CD4-positive, CD25-positive, alpha-beta regulatory T cell (primary cell): ENCODE data around the gene CPVL. TPM values are rescaled to one million over a fixed set of nuclear protein-coding genes. Genes with fewer than 3 reads are reported as not detected.
"Not testable (repeated sequence)": the region's sequence is repeated elsewhere in the genome, so short reads cannot be mapped to it uniquely, and the experiment has no call there.

ENCODE experiments used
- ATAC-seq, 2 donors: fragments of 150-1000 bp; cut with Tn5 transposase; one replicate each; pipeline ENCODE4 v1.10.0; 2021; ENCODE audit warnings: low read depth in 2 of 2, moderate number of reproducible peaks in 2 of 2, moderate library complexity in 1 of 2
- DNase-seq, 3 donors: peaks; one replicate each; pipeline versions ENCODE4 v3.0.0 to v3.0.0-alpha.2; 2012 to 2022; ENCODE audit warnings: mixed read lengths in 1 of 3
- H3K27ac ChIP-seq: one replicate; pipeline ENCODE4 v1.7.0; 2013; ENCODE audit warnings: mild to moderate bottlenecking, low read length; ENCODE audit not compliant: insufficient read depth, poor library complexity, severe bottlenecking
- H3K27me3 ChIP-seq: one replicate; pipeline ENCODE4 v1.7.0; 2013; ENCODE audit warnings: low read length; ENCODE audit not compliant: control insufficient read depth, insufficient read depth
- H3K36me3 ChIP-seq: one replicate; pipeline ENCODE4 v1.7.0; 2013; ENCODE audit warnings: mild to moderate bottlenecking, low read length, moderate library complexity; ENCODE audit not compliant: control insufficient read depth, insufficient read depth
- H3K4me1 ChIP-seq: 2 replicates; pipeline ENCODE4 v1.7.0; 2013; ENCODE audit warnings: mild to moderate bottlenecking, low read length; ENCODE audit not compliant: insufficient read depth, control insufficient read depth, poor library complexity, severe bottlenecking
- H3K4me3 ChIP-seq: one replicate; pipeline ENCODE4 v1.7.0; 2013; ENCODE audit warnings: low read depth, mild to moderate bottlenecking, low read length, moderate library complexity
- H3K9me3 ChIP-seq, 2 experiments: 1 replicate in 1 of 2; 2 replicates in 1 of 2; pipeline ENCODE4 v1.7.0; 2013; ENCODE audit warnings: low read length in 2 of 2, mild to moderate bottlenecking in 1 of 2, moderate library complexity in 1 of 2; ENCODE audit not compliant: control insufficient read depth in 2 of 2
- H3K27ac Mint-ChIP-seq, 3 donors: one replicate each; pipeline ENCODE4 v1.8.0; 2020 to 2022; ENCODE audit warnings: mild to moderate bottlenecking in 3 of 3, mixed read lengths in 3 of 3, moderate library complexity in 2 of 3
- H3K27me3 Mint-ChIP-seq: one replicate; pipeline ENCODE4 v1.8.0; 2022; ENCODE audit warnings: mild to moderate bottlenecking, mixed read lengths
- H3K36me3 Mint-ChIP-seq: one replicate; pipeline ENCODE4 v1.8.0; 2020; ENCODE audit warnings: mixed read lengths
- H3K4me1 Mint-ChIP-seq, 4 donors: one replicate each; pipeline ENCODE4 v1.8.0; 2020 to 2022; ENCODE audit warnings: mixed read lengths in 4 of 4, mild to moderate bottlenecking in 1 of 4
- H3K4me3 Mint-ChIP-seq, 4 donors: one replicate each; pipeline ENCODE4 v1.8.0; 2020 to 2022; ENCODE audit warnings: mild to moderate bottlenecking in 4 of 4, mixed read lengths in 4 of 4, moderate library complexity in 3 of 4
- H3K9me3 Mint-ChIP-seq, 7 donors: one replicate each; pipeline ENCODE4 v1.8.0; 2020 to 2022; ENCODE audit warnings: mixed read lengths in 7 of 7, mild to moderate bottlenecking in 3 of 7, moderate library complexity in 2 of 7
- polyA plus RNA-seq, 4 donors: library from polyadenylated mRNA; unstranded; fragments of 300-500 nt; fragmentation: Illumina TruSeq; gene quantifications; one replicate each; pipeline ENCODE4 v1.2.3, GENCODE V29; 2021
- total RNA-seq: library from RNA; stranded (reverse); gene quantifications from one replicate; pipeline ENCODE4 v1.2.3, GENCODE V29; 2022

Gene CPVL
- total and polyA plus RNA-seq, 5 donors from 2014 or later: 0.15 to 1.3 (median 0.77) TPM; not detected in 1

- H3K36me3 ChIP-seq, H3K9me3 ChIP-seq, H3K4me1 ChIP-seq, H3K27me3 Mint-ChIP-seq, H3K36me3 Mint-ChIP-seq, ATAC-seq, H3K4me3 Mint-ChIP-seq, H3K9me3 Mint-ChIP-seq, DNase-seq, H3K27ac Mint-ChIP-seq, H3K27me3 ChIP-seq, H3K27ac ChIP-seq, H3K4me3 ChIP-seq: not testable (repeated sequence)
- H3K4me1 Mint-ChIP-seq: peaks cover 0 to 20% (median 2%) of the 10 kb centered on the region in 4 donors
Observed at GRCh38 chr7:29093091-29093490, 53.2 kb downstream of the CPVL start.

- H3K9me3 ChIP-seq: no peaks in the 10 kb centered on the region
- no peak overlapping the region for H3K4me3 ChIP-seq
- Mint-ChIP-seq H3K27me3 (peaks cover 4% of the 10 kb centered on the region), H3K27ac (no peak overlapping the region), H3K4me1 (peaks cover 0 to 20% (median 2%) of the 10 kb centered on the region in 4 donors), H3K4me3 (peak overlapping the region in 2 of 4 donors; percentile 58 to 93), H3K36me3 (no peaks in the 10 kb centered on the region), H3K9me3 (peaks cover 0 to 3% (median 0%) of the 10 kb centered on the region in 7 donors)
- no peak overlapping the region for H3K27ac ChIP-seq
- H3K4me1 ChIP-seq: no peaks in the 10 kb centered on the region
- ATAC-seq (no peak), DNase-seq (peak in 1 of 3 donors; percentile 81)
- no peaks in the 10 kb centered on the region for H3K27me3 ChIP-seq
- no peaks in the 10 kb centered on the region for H3K36me3 ChIP-seq
Observed at GRCh38 chr7:29091715-29092114, 54.6 kb downstream of the CPVL start.

- Histone ChIP-seq H3K27ac (no peak overlapping the region), H3K4me1 (no peaks in the 10 kb centered on the region), H3K9me3 (no peaks in the 10 kb centered on the region), H3K36me3 (no peaks in the 10 kb centered on the region), H3K4me3 (no peak overlapping the region), H3K27me3 (no peaks in the 10 kb centered on the region)
- Mint-ChIP-seq H3K4me3 (peak overlapping the region in 2 of 4 donors; percentile 58 to 93), H3K27ac (no peak overlapping the region), H3K9me3 (peaks cover 0 to 3% (median 0%) of the 10 kb centered on the region in 7 donors), H3K27me3 (peaks cover 4% of the 10 kb centered on the region), H3K36me3 (no peaks in the 10 kb centered on the region), H3K4me1 (peaks cover 0 to 20% (median 2%) of the 10 kb centered on the region in 4 donors)
- DNase-seq (no peak), ATAC-seq (no peak)
Observed at GRCh38 chr7:29090836-29091601, 55.3 kb downstream of the CPVL start.

- DNase-seq: no peak
- Histone ChIP-seq H3K27ac (no peak overlapping the region), H3K36me3 (no peaks in the 10 kb centered on the region), H3K9me3 (no peaks in the 10 kb centered on the region), H3K27me3 (no peaks in the 10 kb centered on the region), H3K4me1 (no peaks in the 10 kb centered on the region), H3K4me3 (no peak overlapping the region)
- ATAC-seq: no peak
- Mint-ChIP-seq H3K4me1 (peaks cover 0 to 20% (median 2%) of the 10 kb centered on the region in 4 donors), H3K9me3 (peaks cover 0 to 3% (median 0%) of the 10 kb centered on the region in 7 donors), H3K4me3 (peak overlapping the region in 1 of 4 donors; percentile 93), H3K27ac (no peak overlapping the region), H3K36me3 (no peaks in the 10 kb centered on the region), H3K27me3 (peaks cover 4% of the 10 kb centered on the region)
Observed at GRCh38 chr7:29090151-29090805, 56.1 kb downstream of the CPVL start.

GRCh38 chr7:29087840-29088170, 58.5 kb downstream of the CPVL start:
- Mint-ChIP-seq H3K27me3 (peaks cover 4% of the 10 kb centered on the region), H3K36me3 (no peaks in the 10 kb centered on the region), H3K4me1 (peaks cover 0 to 20% (median 2%) of the 10 kb centered on the region in 4 donors), H3K9me3 (peaks cover 0 to 3% (median 0%) of the 10 kb centered on the region in 7 donors), H3K27ac (no peak overlapping the region), H3K4me3 (no peak overlapping the region)
- Histone ChIP-seq H3K27me3 (no peaks in the 10 kb centered on the region), H3K4me1 (no peaks in the 10 kb centered on the region), H3K27ac (no peak overlapping the region), H3K9me3 (no peaks in the 10 kb centered on the region), H3K4me3 (no peak overlapping the region), H3K36me3 (no peaks in the 10 kb centered on the region)
- ATAC-seq: no peak
- no peak for DNase-seq

- Histone ChIP-seq H3K4me1 (no peaks in the 10 kb centered on the region), H3K4me3 (no peak overlapping the region), H3K27ac (no peak overlapping the region), H3K27me3 (no peaks in the 10 kb centered on the region), H3K36me3 (no peaks in the 10 kb centered on the region), H3K9me3 (no peaks in the 10 kb centered on the region)
- no peak overlapping the region for H3K4me3 Mint-ChIP-seq
- H3K36me3 Mint-ChIP-seq: no peaks in the 10 kb centered on the region
- H3K27ac Mint-ChIP-seq: no peak overlapping the region
- ATAC-seq (no peak), DNase-seq (no peak)
- H3K9me3 Mint-ChIP-seq: peaks cover 0 to 3% (median 0%) of the 10 kb centered on the region in 7 donors
- peaks cover 0 to 14% (median 2%) of the 10 kb centered on the region in 4 donors for H3K4me1 Mint-ChIP-seq
- peaks cover 4% of the 10 kb centered on the region for H3K27me3 Mint-ChIP-seq
Observed at GRCh38 chr7:29086545-29086944, 59.8 kb downstream of the CPVL start.

- DNase-seq: no peak
- Mint-ChIP-seq H3K36me3 (no peaks in the 10 kb centered on the region), H3K27ac (no peak overlapping the region), H3K4me3 (no peak overlapping the region), H3K4me1 (no peaks in the 10 kb centered on the region), H3K27me3 (peaks cover 3% of the 10 kb centered on the region), H3K9me3 (peaks cover 0 to 2% (median 0%) of the 10 kb centered on the region in 7 donors)
- Histone ChIP-seq H3K27me3 (no peaks in the 10 kb centered on the region), H3K4me1 (no peaks in the 10 kb centered on the region), H3K4me3 (no peak overlapping the region), H3K36me3 (no peaks in the 10 kb centered on the region), H3K9me3 (no peaks in the 10 kb centered on the region), H3K27ac (no peak overlapping the region)
- ATAC-seq: peak in 1 of 2 donors; percentile 42
Observed at GRCh38 chr7:29084832-29085231, 61.5 kb downstream of the CPVL start.
